ENCODE results near the gene PADI3. TPM values are rescaled to one million over a fixed set of nuclear protein-coding genes. Genes with fewer than 3 reads are reported as not detected.
A peak's percentile ranks its signal among the peaks of the same experiment; 100 is the strongest.

Gene PADI3
- total RNA-seq, 4 donors from 2014 or later = 2.4 to 11.2 (median 2.7) TPM; not detected in 1

DNA sequence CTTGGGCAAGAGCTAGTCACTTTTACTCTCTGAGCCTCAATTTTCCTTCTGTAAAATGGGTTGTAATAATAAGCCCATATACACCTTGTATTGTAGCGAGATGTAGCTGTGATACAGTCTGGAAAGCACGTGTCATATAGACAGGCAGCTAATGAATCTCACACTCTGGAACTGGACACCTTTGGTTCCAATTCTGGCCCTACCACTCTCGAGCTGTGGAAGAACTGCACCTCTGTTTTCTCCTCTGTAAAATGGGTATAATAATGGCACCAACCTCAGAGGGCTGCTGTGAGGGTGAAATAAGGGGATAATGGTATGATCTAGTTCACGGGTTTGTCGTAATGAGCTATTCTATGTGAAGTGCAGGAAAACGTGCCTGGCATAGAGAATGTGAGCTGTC, 58.4 kb downstream of the PADI3 start:
- no peak for TF ChIP-seq POLR2A (IDR thresholded peaks at IDR 0.05)
- TF ChIP-seq, protein P1, sequence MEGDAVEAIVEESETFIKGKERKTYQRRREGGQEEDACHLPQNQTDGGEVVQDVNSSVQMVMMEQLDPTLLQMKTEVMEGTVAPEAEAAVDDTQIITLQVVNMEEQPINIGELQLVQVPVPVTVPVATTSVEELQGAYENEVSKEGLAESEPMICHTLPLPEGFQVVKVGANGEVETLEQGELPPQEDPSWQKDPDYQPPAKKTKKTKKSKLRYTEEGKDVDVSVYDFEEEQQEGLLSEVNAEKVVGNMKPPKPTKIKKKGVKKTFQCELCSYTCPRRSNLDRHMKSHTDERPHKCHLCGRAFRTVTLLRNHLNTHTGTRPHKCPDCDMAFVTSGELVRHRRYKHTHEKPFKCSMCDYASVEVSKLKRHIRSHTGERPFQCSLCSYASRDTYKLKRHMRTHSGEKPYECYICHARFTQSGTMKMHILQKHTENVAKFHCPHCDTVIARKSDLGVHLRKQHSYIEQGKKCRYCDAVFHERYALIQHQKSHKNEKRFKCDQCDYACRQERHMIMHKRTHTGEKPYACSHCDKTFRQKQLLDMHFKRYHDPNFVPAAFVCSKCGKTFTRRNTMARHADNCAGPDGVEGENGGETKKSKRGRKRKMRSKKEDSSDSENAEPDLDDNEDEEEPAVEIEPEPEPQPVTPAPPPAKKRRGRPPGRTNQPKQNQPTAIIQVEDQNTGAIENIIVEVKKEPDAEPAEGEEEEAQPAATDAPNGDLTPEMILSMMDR (IDR thresholded peaks at IDR 0.05) = no peak
- TF ChIP-seq EP300 (IDR thresholded peaks at IDR 0.05) = no peak
- no peaks in the 10 kb centered on the region for H3K9me3 ChIP-seq
- H3K27me3 ChIP-seq = peaks cover 30% of the 10 kb centered on the region
- no peak overlapping the region for H3K4me3 ChIP-seq
- no peak overlapping the region for H3K27ac ChIP-seq
- H3K4me1 ChIP-seq = peaks cover 12% of the 10 kb centered on the region
- DNase-seq (ENCODE audit: low spot score in 2 of 2) = no peak
- no peaks in the 10 kb centered on the region for H3K36me3 ChIP-seq
- WGBS = 82% methylated on average over 6 of the region's 6 CpGs

DNA sequence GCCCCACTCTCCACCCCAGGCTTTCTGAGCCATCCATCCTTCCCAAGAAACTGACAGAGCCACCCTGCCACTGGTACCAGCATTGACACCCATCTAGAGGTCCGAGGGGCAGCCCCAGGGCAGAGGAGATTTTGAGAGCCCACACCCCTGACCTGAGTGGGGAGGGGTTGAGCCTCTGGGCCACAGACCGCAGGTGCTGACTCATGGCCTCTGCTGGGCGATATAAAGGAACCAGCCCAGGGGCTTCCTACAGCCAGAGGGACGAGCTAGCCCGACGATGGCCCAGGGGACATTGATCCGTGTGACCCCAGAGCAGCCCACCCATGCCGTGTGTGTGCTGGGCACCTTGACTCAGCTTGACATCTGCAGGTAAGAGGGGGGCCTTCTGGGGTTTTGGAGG, 59.0 kb downstream of the PADI3 start, which contains the start of gene PADI4:
TSS of gene PADI4 (plus strand) at position 252 of the 400 bp plus-strand sequence. CDS start at position 278, 26 bp downstream.
- H3K4me1 ChIP-seq = peaks cover 12% of the 10 kb centered on the region
- TF ChIP-seq, protein P1 (IDR thresholded peaks at IDR 0.05) = no peak
- peaks cover 32% of the 10 kb centered on the region for H3K27me3 ChIP-seq
- DNase-seq (ENCODE audit: low spot score in 2 of 2) = peak in 1 of 2 donors; percentile 69
- WGBS = 77% methylated on average over 3 of the region's 8 CpGs
- no peaks in the 10 kb centered on the region for H3K9me3 ChIP-seq
- no peaks in the 10 kb centered on the region for H3K36me3 ChIP-seq
- H3K4me3 ChIP-seq = no peak within 1 kb of the TSS
- H3K27ac ChIP-seq = no peak within 1 kb of the TSS

DNA sequence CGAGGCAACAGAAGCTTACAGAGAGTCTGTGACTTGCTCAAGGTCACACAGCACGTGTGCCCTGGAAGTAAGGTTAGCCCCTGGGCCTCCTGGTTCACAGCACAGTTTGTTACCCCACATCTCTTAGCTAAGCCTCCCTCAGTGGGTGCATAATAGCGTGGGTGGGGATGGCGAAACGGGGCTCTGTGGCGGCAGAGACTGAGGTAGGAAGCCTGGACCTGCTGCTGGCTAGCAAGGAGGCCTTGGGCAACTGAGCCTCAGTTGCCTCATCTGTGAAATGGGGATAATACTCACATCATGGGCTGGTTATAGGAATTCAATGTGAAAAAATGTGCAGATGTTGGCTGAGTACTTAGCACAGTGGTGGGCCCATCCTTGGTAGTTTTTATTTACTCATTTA, 59.7 kb downstream of the PADI3 start:
- 74% methylated on average over 5 of the region's 6 CpGs for WGBS
- no peaks in the 10 kb centered on the region for H3K9me3 ChIP-seq
- TF ChIP-seq POLR2AphosphoS5 (IDR thresholded peaks at IDR 0.05) = no peak
- TF ChIP-seq POLR2A (IDR thresholded peaks at IDR 0.05) = no peak
- TF ChIP-seq EP300 (IDR thresholded peaks at IDR 0.05) = no peak
- TF ChIP-seq, protein P1 (IDR thresholded peaks at IDR 0.05) = no peak
- H3K4me1 ChIP-seq = peaks cover 12% of the 10 kb centered on the region
- no peaks in the 10 kb centered on the region for H3K36me3 ChIP-seq
- no peak overlapping the region for H3K4me3 ChIP-seq
- peaks cover 33% of the 10 kb centered on the region for H3K27me3 ChIP-seq
- DNase-seq (ENCODE audit: low spot score in 2 of 2) = peak in 1 of 2 donors; percentile 72
- H3K27ac ChIP-seq = no peak overlapping the region

DNA sequence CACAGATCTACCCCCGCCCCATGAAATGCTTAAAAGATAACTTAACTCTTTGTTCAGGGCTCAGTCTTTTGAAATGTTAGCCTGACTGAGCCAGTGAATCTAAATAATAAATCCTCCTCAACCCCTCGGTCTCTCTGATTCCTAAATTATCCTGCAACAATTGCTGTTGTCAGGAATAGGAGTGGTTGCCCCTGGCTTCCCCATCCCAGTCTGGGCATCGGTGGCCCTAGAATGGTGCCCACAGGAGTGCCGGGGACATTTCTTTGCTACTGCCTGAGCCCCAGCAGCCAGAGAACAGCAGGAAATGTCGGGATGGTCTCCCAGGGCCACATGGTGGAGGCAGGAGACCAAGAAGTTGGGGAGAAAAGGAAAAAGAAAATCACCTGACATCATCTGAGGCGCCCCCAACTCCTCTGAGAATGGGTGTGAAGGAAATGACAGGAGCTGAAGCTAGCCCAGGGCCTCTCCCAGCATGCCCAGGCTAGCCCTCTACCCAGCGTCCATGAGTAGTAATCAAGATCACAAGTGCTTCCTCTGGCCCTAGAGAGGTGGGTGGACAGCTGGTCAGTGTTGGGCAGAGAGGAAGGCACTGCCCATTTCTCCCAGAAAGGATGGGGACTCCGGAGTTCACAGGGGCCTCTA, 60.6 kb downstream of the PADI3 start:
- WGBS = 52% methylated on average over 8 of the region's 8 CpGs
- Histone ChIP-seq H3K9me3 (no peaks in the 10 kb centered on the region), H3K4me1 (peaks cover 6% of the 10 kb centered on the region), H3K4me3 (no peak overlapping the region), H3K27me3 (peaks cover 35% of the 10 kb centered on the region), H3K36me3 (no peaks in the 10 kb centered on the region), H3K27ac (no peak overlapping the region)
- TF ChIP-seq, protein P1 (IDR thresholded peaks at IDR 0.05) = no peak
- no peak for TF ChIP-seq POLR2AphosphoS5 (IDR thresholded peaks at IDR 0.05)
- DNase-seq (ENCODE audit: low spot score in 2 of 2) = peak in 1 of 2 donors; percentile 16

DNA sequence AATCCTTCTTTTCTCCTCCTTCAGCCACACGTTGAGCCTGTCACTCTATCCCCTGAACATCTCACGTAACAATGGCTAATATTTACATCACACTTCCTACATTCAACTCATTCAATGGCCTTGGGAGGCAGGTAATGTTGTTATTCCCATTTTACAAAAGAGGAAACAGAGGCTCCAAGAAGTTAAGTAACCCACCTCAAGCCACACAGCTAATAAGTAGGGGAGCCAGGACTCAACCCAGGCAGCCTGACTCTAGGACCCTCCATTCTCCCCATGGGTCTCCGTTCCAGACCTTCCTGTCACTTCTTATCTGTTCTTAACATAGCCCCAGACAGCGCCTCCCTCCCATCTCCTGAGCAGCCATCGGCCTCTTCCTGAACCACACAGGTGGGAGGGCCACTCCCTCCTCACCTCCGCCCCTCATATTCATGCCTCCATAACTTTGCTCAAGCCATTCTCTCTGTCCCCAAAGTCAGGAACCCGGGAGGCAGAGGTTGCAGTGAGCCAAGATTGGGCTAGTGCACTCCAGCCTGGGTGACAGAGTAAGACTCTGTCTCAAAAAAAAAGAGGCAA, 61.3 kb downstream of the PADI3 start:
- H3K4me3 ChIP-seq = no peak overlapping the region
- DNase-seq (ENCODE audit: low spot score in 2 of 2) = peak in 1 of 2 donors; percentile 43
- H3K9me3 ChIP-seq = no peaks in the 10 kb centered on the region
- no peaks in the 10 kb centered on the region for H3K36me3 ChIP-seq
- TF ChIP-seq EP300 (IDR thresholded peaks at IDR 0.05) = no peak
- 60% methylated on average over 7 of the region's 7 CpGs for WGBS
- peaks cover 39% of the 10 kb centered on the region for H3K27me3 ChIP-seq
- no peak overlapping the region for H3K27ac ChIP-seq
- no peaks in the 10 kb centered on the region for H3K4me1 ChIP-seq
